ENCODE measurements around the gene ARHGAP35.

ARHGAP35 gene

GRCh38 chr19:46824890-46825730 lies 35.7 kb upstream of the ARHGAP35 start:
- no peaks in the 10 kb centered on the region for H3K36me3 ChIP-seq (ENCODE audit: control insufficient read depth in 5 of 5, insufficient read depth in 5 of 5, low read length in 5 of 5)
- H3K27ac ChIP-seq (ENCODE audit: low read depth, low read length) = no peak overlapping the region
- no peaks in the 10 kb centered on the region for H3K9me3 ChIP-seq (ENCODE audit: control insufficient read depth in 5 of 5, low read length in 5 of 5)

GRCh38 chr19:46825731-46826055 lies 35.1 kb upstream of the ARHGAP35 start:
- Histone ChIP-seq H3K27ac (ENCODE audit: low read depth, low read length) (no peak overlapping the region), H3K4me3 (ENCODE audit: low read depth in 1 of 5, low read length in 5 of 5) (no peak overlapping the region), H3K9ac (ENCODE audit: low read length in 5 of 5) (no peak overlapping the region), H3K4me1 (ENCODE audit: control insufficient read depth in 5 of 5, insufficient read depth in 5 of 5, low read length in 5 of 5) (peaks cover 3 to 25% (median 17%) of the 10 kb centered on the region in 5 donors), H3K27me3 (ENCODE audit: control insufficient read depth in 5 of 5, insufficient read depth in 4 of 5, low read length in 5 of 5) (no peaks in the 10 kb centered on the region), H3K9me3 (ENCODE audit: control insufficient read depth in 5 of 5, low read length in 5 of 5) (no peaks in the 10 kb centered on the region), H3K36me3 (ENCODE audit: control insufficient read depth in 5 of 5, insufficient read depth in 5 of 5, low read length in 5 of 5) (no peaks in the 10 kb centered on the region)

More at GRCh38 chr19:46824890-46825730, 35.7 kb upstream of the ARHGAP35 start:
- Histone ChIP-seq H3K9ac (ENCODE audit: low read length in 5 of 5) (no peak overlapping the region), H3K27me3 (ENCODE audit: control insufficient read depth in 5 of 5, insufficient read depth in 4 of 5, low read length in 5 of 5) (no peaks in the 10 kb centered on the region), H3K4me3 (ENCODE audit: low read depth in 1 of 5, low read length in 5 of 5) (no peak overlapping the region), H3K4me1 (ENCODE audit: control insufficient read depth in 5 of 5, insufficient read depth in 5 of 5, low read length in 5 of 5) (peaks cover 4 to 31% (median 22%) of the 10 kb centered on the region in 5 donors)

DNA sequence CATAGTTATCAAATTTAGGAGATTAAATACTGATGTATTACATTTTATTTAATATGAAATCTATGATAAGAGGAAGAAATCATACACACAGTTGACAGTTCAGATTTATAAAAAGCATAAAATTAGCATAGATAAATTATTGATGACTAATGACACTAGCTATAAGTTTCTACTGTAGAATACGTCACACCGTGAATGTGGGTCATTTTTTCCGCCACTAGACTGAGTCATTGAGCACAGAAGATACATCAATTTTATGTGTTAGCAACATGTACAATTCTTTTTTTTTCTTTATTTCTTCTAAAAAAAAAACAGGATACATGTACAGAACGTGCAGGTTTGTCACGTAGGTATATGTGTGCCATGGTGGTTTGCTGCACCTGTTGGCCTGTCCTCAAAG lies 32.3 kb upstream of the ARHGAP35 start:
- Histone ChIP-seq H3K9me3 (ENCODE audit: control insufficient read depth in 5 of 5, low read length in 5 of 5) (no peaks in the 10 kb centered on the region), H3K4me1 (ENCODE audit: control insufficient read depth in 5 of 5, insufficient read depth in 5 of 5, low read length in 5 of 5) (peaks cover 0 to 8% (median 4%) of the 10 kb centered on the region in 5 donors), H3K4me3 (ENCODE audit: low read depth in 1 of 5, low read length in 5 of 5) (no peak overlapping the region), H3K36me3 (ENCODE audit: control insufficient read depth in 5 of 5, insufficient read depth in 5 of 5, low read length in 5 of 5) (no peaks in the 10 kb centered on the region), H3K9ac (ENCODE audit: low read length in 5 of 5) (no peak overlapping the region), H3K27me3 (ENCODE audit: control insufficient read depth in 5 of 5, insufficient read depth in 4 of 5, low read length in 5 of 5) (no peaks in the 10 kb centered on the region), H3K27ac (ENCODE audit: low read depth, low read length) (no peak overlapping the region)

- H3K9ac ChIP-seq (ENCODE audit: low read length in 5 of 5) = no peak overlapping the region
- no peaks in the 10 kb centered on the region for H3K9me3 ChIP-seq (ENCODE audit: control insufficient read depth in 5 of 5, low read length in 5 of 5)
- H3K27me3 ChIP-seq (ENCODE audit: control insufficient read depth in 5 of 5, insufficient read depth in 4 of 5, low read length in 5 of 5) = no peaks in the 10 kb centered on the region
- no peaks in the 10 kb centered on the region for H3K36me3 ChIP-seq (ENCODE audit: control insufficient read depth in 5 of 5, insufficient read depth in 5 of 5, low read length in 5 of 5)
- no peak overlapping the region for H3K4me3 ChIP-seq (ENCODE audit: low read depth in 1 of 5, low read length in 5 of 5)
- H3K4me1 ChIP-seq (ENCODE audit: control insufficient read depth in 5 of 5, insufficient read depth in 5 of 5, low read length in 5 of 5) = peaks cover 0 to 17% (median 11%) of the 10 kb centered on the region in 5 donors
- H3K27ac ChIP-seq (ENCODE audit: low read depth, low read length) = no peak overlapping the region
These were observed 29.9 kb upstream of the ARHGAP35 start for GRCh38 chr19:46830864-46831263.

GRCh38 chr19:46834121-46834520 lies 26.7 kb upstream of the ARHGAP35 start:
- H3K27ac ChIP-seq (ENCODE audit: low read depth, low read length) = peak overlapping the region; percentile 23
- no peak overlapping the region for H3K9ac ChIP-seq (ENCODE audit: low read length in 5 of 5)
- H3K4me1 ChIP-seq (ENCODE audit: control insufficient read depth in 5 of 5, insufficient read depth in 5 of 5, low read length in 5 of 5) = peaks cover 3 to 22% (median 17%) of the 10 kb centered on the region in 5 donors
- no peak overlapping the region for H3K4me3 ChIP-seq (ENCODE audit: low read depth in 1 of 5, low read length in 5 of 5)
- H3K9me3 ChIP-seq (ENCODE audit: control insufficient read depth in 5 of 5, low read length in 5 of 5) = no peaks in the 10 kb centered on the region
- H3K36me3 ChIP-seq (ENCODE audit: control insufficient read depth in 5 of 5, insufficient read depth in 5 of 5, low read length in 5 of 5) = peaks cover 0 to 24% (median 9%) of the 10 kb centered on the region in 5 donors
- H3K27me3 ChIP-seq (ENCODE audit: control insufficient read depth in 5 of 5, insufficient read depth in 4 of 5, low read length in 5 of 5) = no peaks in the 10 kb centered on the region

DNA sequence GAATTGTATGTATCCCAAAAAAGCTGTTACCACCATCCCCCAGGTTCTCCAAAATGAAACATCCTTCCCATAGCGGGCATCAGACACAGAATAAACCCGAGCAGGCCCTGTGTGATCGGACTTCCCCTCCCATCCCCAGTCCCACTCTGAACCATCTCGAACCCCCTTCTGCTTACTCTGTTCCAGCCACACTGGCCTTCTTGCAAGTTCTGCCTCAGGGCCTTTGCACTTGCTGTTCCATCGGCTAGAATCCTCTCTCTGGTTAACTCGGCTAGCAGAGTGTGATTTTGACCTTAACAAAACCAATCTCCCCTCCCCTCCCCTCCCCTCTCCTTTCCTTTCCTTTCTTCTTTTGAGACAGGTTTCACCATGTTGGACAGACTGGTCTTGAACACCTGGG lies 25.8 kb upstream of the ARHGAP35 start:
- peaks cover 0 to 21% (median 15%) of the 10 kb centered on the region in 5 donors for H3K4me1 ChIP-seq (ENCODE audit: control insufficient read depth in 5 of 5, insufficient read depth in 5 of 5, low read length in 5 of 5)
- no peaks in the 10 kb centered on the region for H3K9me3 ChIP-seq (ENCODE audit: control insufficient read depth in 5 of 5, low read length in 5 of 5)
- no peaks in the 10 kb centered on the region for H3K27me3 ChIP-seq (ENCODE audit: control insufficient read depth in 5 of 5, insufficient read depth in 4 of 5, low read length in 5 of 5)
- H3K27ac ChIP-seq (ENCODE audit: low read depth, low read length) = no peak overlapping the region
- H3K9ac ChIP-seq (ENCODE audit: low read length in 5 of 5) = no peak overlapping the region
- H3K36me3 ChIP-seq (ENCODE audit: control insufficient read depth in 5 of 5, insufficient read depth in 5 of 5, low read length in 5 of 5) = peaks cover 0 to 32% (median 17%) of the 10 kb centered on the region in 5 donors
- H3K4me3 ChIP-seq (ENCODE audit: low read depth in 1 of 5, low read length in 5 of 5) = no peak overlapping the region

DNA sequence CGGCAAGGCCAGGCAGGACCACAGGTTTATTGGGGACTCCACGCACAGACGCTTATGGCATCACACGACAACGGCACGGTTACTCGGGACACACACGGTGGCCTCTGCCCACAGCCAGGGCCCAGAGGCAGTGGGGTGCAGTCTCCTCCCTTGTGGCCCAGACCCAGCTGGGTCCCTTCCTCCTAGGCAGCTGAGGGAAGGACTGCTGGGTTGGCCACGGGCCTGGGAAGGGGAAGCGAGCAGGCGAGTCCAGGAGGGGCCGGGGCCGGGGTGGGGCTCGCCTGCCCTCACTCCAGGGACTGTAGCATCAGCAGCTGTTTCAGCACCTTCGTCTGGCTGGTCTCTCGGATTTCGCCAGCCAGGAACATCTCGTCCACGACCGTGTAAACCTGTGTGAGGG lies 22.6 kb upstream of the ARHGAP35 start:
- Histone ChIP-seq H3K9ac (ENCODE audit: low read length in 5 of 5) (no peak overlapping the region), H3K9me3 (ENCODE audit: control insufficient read depth in 5 of 5, low read length in 5 of 5) (no peaks in the 10 kb centered on the region)

GRCh38 chr19:46839752-46840497 lies 20.9 kb upstream of the ARHGAP35 start:
- H3K9ac ChIP-seq (ENCODE audit: low read length in 5 of 5) = peak overlapping the region in 1 of 5 donors; percentile 63
- H3K4me3 ChIP-seq (ENCODE audit: low read depth in 1 of 5, low read length in 5 of 5) = no peak overlapping the region
- H3K36me3 ChIP-seq (ENCODE audit: control insufficient read depth in 5 of 5, insufficient read depth in 5 of 5, low read length in 5 of 5) = peaks cover 0 to 71% (median 38%) of the 10 kb centered on the region in 5 donors
- peak overlapping the region; percentile 52 for H3K27ac ChIP-seq (ENCODE audit: low read depth, low read length)
- no peaks in the 10 kb centered on the region for H3K27me3 ChIP-seq (ENCODE audit: control insufficient read depth in 5 of 5, insufficient read depth in 4 of 5, low read length in 5 of 5)
- peaks cover 0 to 20% (median 14%) of the 10 kb centered on the region in 5 donors for H3K4me1 ChIP-seq (ENCODE audit: control insufficient read depth in 5 of 5, insufficient read depth in 5 of 5, low read length in 5 of 5)
- no peaks in the 10 kb centered on the region for H3K9me3 ChIP-seq (ENCODE audit: control insufficient read depth in 5 of 5, low read length in 5 of 5)

More for the DNA sequence above, 22.6 kb upstream of the ARHGAP35 start:
- Histone ChIP-seq H3K4me1 (ENCODE audit: control insufficient read depth in 5 of 5, insufficient read depth in 5 of 5, low read length in 5 of 5) (peaks cover 0 to 28% (median 20%) of the 10 kb centered on the region in 5 donors), H3K27ac (ENCODE audit: low read depth, low read length) (no peak overlapping the region), H3K36me3 (ENCODE audit: control insufficient read depth in 5 of 5, insufficient read depth in 5 of 5, low read length in 5 of 5) (peaks cover 0 to 54% (median 30%) of the 10 kb centered on the region in 5 donors), H3K27me3 (ENCODE audit: control insufficient read depth in 5 of 5, insufficient read depth in 4 of 5, low read length in 5 of 5) (no peaks in the 10 kb centered on the region), H3K4me3 (ENCODE audit: low read depth in 1 of 5, low read length in 5 of 5) (no peak overlapping the region)

DNA sequence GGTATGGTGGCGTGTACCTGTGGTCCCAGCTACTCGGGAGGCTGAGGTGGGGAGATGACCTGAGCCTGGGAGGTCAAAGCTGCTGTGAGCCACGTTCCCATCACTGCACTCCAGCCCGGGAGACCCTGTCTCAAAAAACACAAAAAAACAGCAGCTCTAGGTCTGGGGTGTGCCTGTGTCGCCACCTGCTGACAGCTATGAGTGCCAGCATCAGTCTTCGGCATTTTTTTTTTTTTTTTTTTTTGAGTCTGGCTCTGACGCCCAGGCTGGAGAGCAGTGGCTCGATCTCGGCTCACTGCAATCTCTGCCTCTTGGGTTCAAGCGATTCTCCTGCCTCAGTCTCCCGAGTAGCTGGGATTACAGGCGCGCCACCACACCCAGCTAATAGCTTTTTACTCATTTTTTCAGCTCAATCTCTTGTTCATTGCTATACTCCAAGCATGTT lies 20.3 kb upstream of the ARHGAP35 start:
- Histone ChIP-seq H3K27ac (ENCODE audit: low read depth, low read length) (peak overlapping the region; percentile 52), H3K36me3 (ENCODE audit: control insufficient read depth in 5 of 5, insufficient read depth in 5 of 5, low read length in 5 of 5) (peaks cover 0 to 73% (median 38%) of the 10 kb centered on the region in 5 donors), H3K4me1 (ENCODE audit: control insufficient read depth in 5 of 5, insufficient read depth in 5 of 5, low read length in 5 of 5) (peaks cover 0 to 20% (median 14%) of the 10 kb centered on the region in 5 donors)

More for the DNA sequence above, 20.3 kb upstream of the ARHGAP35 start:
- Histone ChIP-seq H3K4me3 (ENCODE audit: low read depth in 1 of 5, low read length in 5 of 5) (no peak overlapping the region), H3K9me3 (ENCODE audit: control insufficient read depth in 5 of 5, low read length in 5 of 5) (no peaks in the 10 kb centered on the region), H3K27me3 (ENCODE audit: control insufficient read depth in 5 of 5, insufficient read depth in 4 of 5, low read length in 5 of 5) (no peaks in the 10 kb centered on the region), H3K9ac (ENCODE audit: low read length in 5 of 5) (no peak overlapping the region)

Data from subcutaneous abdominal adipose tissue (tissue), 5 donors.